Measurements from ENCODE around the gene MFAP2.
"Not testable (repeated sequence)": the region's sequence is repeated elsewhere in the genome, so short reads cannot be mapped to it uniquely, and the experiment has no call there.

Gene MFAP2

GRCh38 chr1:16958475-16958874 is 21.9 kb downstream of the MFAP2 start:
- DNase-seq: no peak

- no peak for DNase-seq
These were observed 22.7 kb downstream of the MFAP2 start for GRCh38 chr1:16957731-16958130.

- DNase-seq: no peak
These were observed 23.6 kb downstream of the MFAP2 start for GRCh38 chr1:16956775-16957174.

GRCh38 chr1:16955186-16955585 is 25.2 kb downstream of the MFAP2 start:
- DNase-seq: no peak

- DNase-seq: no peak
These were observed 25.8 kb downstream of the MFAP2 start for GRCh38 chr1:16954579-16954978.

- not testable (repeated sequence) for DNase-seq
These were observed 28.0 kb downstream of the MFAP2 start for GRCh38 chr1:16952376-16952775.

- DNase-seq: not testable (repeated sequence)
These were observed 31.4 kb downstream of the MFAP2 start for GRCh38 chr1:16949026-16949425.

GRCh38 chr1:16948282-16948891 is 32.0 kb downstream of the MFAP2 start:
- not testable (repeated sequence) for DNase-seq

- DNase-seq: no peak
These were observed 33.8 kb downstream of the MFAP2 start for GRCh38 chr1:16946646-16947045.

- DNase-seq: not testable (repeated sequence)
These were observed 34.2 kb downstream of the MFAP2 start for GRCh38 chr1:16946185-16946584.

GRCh38 chr1:16945512-16945911 is 34.9 kb downstream of the MFAP2 start:
- DNase-seq: not testable (repeated sequence)

GRCh38 chr1:16944038-16944437 is 36.4 kb downstream of the MFAP2 start:
- DNase-seq: no peak

- DNase-seq: not testable (repeated sequence)
These were observed 40.8 kb downstream of the MFAP2 start for GRCh38 chr1:16939386-16940180.

GRCh38 chr1:16938351-16939321 is 41.8 kb downstream of the MFAP2 start:
- DNase-seq: no peak

GRCh38 chr1:16936580-16936979 is 43.8 kb downstream of the MFAP2 start:
- not testable (repeated sequence) for DNase-seq

- not testable (repeated sequence) for DNase-seq
These were observed 46.5 kb downstream of the MFAP2 start for GRCh38 chr1:16933945-16934344.

- DNase-seq: not testable (repeated sequence)
These were observed 49.0 kb downstream of the MFAP2 start for GRCh38 chr1:16931206-16931934.

GRCh38 chr1:16929146-16930041 is 51.0 kb downstream of the MFAP2 start:
- DNase-seq: not testable (repeated sequence)

- no peak for DNase-seq
These were observed 52.5 kb downstream of the MFAP2 start for GRCh38 chr1:16927711-16928485.

- DNase-seq: no peak
These were observed 53.2 kb downstream of the MFAP2 start for GRCh38 chr1:16927256-16927655.

Data from activated T-cell treated with anti-CD3 and anti-CD28 coated beads for 4 hours (primary cell).